SIG-M5 treated with dmso at 0.1 percent for 504 hours (cell line): ENCODE results near the gene GRID1.

Experiments used
- DNase-seq: peaks from one replicate; lab custom pipeline; 2025; ENCODE audit not compliant: unreplicated experiment; lab: John Stamatoyannopoulos, UW

The GRID1 gene

GRCh38 chr10:86197166-86197790 lies 169.3 kb downstream of the GRID1 start:
- no peak for DNase-seq

DNA sequence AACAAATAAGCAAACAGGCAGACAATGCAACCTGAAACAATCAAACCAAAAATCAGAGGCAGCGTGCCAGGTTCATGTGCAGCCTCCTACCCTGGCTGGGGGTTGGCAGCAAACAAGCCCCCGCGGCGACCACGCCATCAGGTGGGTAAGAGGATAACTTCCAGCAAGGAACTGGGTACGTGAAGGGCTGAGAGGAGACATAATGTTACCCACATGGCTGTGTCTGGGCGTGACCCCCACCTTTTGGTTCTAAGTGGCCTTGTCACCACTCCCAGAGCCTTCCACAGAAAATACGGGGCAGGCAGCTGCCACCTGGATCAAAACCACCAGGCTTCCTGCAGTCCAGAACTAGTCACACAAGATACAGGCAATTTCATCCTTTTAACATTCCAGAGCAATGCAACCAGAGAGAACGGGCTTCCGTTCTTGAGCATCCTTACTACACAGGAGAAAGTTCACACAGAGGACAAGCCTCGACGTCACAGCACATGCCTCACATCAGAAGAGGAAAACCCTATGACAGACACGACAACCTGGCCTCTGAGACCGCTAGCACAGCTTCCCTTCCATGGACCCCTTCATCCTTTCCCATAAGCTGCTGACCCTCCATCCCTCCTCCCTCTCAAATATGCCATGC lies 171.0 kb downstream of the GRID1 start:
- DNase-seq: no peak

DNA sequence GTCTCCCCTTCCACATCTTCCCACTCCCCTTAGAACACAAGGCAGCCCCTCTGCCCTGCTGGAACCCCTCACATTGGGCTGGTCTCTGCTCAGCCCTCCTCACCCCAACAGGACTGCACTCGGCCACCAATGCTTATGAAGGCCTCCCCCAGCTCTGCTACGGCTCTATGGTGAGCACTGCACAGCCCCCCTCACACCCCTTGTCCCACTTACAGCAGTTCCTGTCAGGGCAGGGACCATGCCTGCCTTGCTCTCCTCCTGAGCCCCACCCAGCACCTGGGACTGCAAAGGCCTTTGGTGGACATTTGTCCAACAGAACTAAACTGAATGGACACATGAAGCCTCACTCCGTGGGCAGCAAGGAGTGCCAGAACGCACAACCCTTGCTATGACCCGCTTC lies 171.9 kb downstream of the GRID1 start:
- no peak for DNase-seq

DNA sequence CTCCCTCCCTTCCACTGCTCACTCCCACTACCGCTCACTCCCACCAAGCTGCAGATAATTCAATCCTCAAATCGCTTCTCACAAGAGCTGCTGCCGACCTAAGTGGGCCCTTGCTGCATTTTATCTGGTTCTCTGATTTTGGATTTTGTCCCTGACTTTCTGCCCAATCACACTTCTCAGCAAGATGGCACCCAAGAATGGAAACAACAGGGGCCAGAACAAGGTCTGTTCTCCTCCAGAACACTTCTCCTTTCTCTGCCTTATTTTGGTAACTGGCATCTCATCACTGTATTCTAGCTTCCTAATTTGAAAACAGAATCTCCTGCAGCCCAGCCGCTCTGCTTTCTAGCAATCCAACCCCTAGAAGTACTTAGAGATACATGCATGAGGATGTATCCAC lies 172.8 kb downstream of the GRID1 start:
- DNase-seq: no peak

DNA sequence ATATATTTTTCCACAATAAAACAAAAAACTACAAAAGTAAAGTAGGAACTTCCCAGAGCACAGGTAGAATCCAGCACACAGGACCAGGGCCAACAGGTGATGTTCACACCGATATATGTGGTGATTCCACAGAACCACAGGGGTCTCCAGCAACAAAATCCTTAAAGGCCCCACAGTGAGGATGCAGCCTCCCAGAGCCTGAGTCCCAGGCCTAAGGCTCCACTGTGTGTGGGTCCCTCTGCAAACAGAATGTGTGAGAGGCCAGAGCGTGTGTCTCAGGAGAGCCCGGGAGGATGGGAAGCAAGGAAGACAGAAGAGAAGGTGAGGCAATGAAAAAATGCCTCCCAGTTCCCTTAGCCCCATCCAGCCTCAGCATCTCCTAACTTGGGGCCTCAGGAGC lies 173.9 kb downstream of the GRID1 start:
- DNase-seq: no peak

- no peak for DNase-seq
Measured at GRCh38 chr10:86192147-86192546, 174.4 kb downstream of the GRID1 start.

GRCh38 chr10:86191686-86192085 lies 174.9 kb downstream of the GRID1 start:
- DNase-seq: no peak

GRCh38 chr10:86191166-86191565 lies 175.4 kb downstream of the GRID1 start:
- DNase-seq: no peak

- no peak for DNase-seq
Measured at GRCh38 chr10:86190291-86190690, 176.3 kb downstream of the GRID1 start.

- DNase-seq: no peak
Measured at GRCh38 chr10:86189891-86190290, 176.7 kb downstream of the GRID1 start.

DNA sequence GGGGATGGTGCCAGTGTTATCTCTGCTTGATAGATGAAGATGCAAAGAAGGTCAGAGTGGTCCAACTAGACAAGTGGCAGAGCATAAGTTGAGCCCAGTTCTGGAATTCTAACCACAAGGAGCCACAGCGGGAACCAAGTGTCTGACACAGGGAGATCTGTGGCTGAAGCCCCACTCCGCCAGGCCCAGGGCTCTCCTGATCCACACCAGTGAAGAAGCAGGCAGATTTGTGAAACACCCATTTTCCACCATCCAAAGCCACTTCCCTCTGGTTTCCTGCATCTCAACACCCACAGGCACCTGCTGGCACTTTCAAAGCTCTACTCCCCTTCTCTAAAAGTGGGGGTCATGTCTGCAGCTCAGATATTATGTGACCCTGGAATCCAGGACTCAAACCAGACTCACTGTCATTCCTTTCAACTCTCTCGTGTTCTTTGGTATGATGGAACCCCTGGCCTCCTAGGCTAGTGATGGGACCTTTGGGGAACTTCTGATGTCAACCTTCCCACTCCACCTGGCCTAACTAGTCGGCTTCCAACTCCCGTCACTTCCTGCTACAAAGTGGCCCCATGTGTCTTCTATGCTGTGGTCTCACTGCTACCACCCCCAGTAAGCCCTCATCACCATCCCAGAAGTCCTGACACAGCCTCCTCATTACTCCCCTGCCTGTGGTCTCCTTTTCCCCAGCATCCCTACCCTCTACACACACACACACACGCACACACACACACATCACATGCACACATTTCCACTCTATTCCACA lies 177.6 kb downstream of the GRID1 start:
- DNase-seq: no peak

GRCh38 chr10:86188326-86188725 lies 178.3 kb downstream of the GRID1 start:
- DNase-seq: no peak

DNA sequence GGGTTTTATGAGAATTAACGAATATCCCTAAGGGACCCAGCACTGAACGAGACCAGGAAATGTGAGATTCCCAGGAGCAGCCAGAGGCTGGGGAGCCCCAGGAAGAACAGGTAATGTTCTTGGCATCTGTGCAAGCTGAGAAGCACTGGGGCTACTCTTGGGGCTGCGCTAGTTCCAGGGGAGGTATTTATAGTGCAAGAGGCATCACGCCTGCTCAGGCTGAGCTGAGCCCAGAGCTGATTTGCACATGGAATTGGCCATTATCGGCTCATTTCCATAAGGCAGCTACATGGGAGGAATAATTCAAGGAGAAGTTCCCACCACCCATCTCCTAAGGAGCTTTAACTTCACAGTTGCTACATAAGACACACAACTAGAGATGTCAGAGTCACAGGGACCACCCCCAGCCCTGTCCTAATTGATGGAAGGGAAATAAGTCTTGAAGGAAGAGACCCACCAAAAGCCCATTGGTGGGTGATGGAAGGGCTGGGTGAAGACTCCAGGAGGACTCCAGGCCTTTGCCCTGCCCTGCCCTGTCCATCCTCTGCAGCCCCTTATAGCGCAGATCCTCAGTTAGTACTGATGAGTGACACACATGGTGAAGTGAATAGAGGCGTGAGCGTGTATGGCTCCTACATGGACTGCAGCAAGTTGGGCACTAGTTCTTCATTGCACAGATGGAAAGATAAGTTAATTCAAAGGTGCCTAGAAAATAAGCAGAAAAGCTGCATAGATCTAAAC lies 178.9 kb downstream of the GRID1 start:
- DNase-seq: no peak

DNA sequence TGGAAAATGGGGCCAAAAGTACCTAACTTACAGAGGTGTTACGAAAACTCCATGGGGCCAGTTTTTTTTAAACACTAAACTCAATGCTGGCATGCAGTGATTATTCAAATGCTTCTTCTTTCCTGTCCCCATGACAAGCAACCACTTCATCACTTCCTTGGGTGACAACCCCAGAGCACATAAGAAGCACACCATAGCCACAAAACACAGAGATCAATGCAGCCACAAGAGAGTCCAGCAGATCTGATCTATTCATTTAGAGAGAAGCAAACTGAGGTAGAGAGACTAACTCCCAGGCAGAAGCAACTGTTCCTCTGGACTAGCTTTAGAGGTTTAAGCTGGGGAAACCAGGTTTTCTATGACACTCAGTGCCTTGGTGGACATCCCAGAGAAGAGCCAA lies 180.0 kb downstream of the GRID1 start:
- DNase-seq: no peak

DNA sequence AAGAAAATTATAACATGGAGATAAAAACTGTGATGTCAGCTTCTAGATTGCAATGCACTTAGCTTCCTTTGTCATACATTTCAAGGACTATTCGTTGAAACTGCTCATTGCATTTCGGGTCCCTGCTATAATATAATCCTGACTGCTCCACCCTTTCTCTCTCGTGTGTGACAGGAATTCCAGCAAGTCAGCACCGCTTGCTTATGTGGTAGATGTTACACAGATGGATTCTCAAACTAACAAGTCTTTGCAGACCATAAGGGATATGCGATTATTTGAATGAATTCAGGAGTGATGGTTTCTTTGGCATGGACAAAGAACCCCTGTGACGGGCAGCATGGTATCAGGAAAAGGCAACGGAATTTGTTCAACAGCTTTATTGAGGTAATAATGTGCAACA lies 184.0 kb downstream of the GRID1 start:
- no peak for DNase-seq

DNA sequence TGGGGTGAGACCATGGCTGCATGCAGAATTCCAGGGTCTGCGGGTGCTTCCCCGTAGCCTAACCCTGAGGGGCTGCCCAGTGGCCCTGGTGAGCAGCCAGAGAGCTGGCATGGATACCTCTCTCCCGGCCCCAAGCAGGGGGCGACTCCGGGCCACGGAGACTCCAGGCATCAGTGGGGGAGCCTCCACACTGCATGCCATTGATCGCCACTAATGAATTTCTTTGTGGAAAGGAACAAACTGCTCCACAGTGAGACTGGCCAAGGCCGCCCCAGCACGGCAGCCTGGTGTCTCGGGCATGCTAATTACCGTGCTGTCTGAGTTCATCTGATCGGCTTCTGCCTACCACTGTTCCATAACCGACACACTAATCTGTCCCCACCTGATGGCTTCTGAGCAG lies 184.4 kb downstream of the GRID1 start:
- DNase-seq: no peak

GRCh38 chr10:86180861-86181260 lies 185.7 kb downstream of the GRID1 start:
- DNase-seq: no peak

DNA sequence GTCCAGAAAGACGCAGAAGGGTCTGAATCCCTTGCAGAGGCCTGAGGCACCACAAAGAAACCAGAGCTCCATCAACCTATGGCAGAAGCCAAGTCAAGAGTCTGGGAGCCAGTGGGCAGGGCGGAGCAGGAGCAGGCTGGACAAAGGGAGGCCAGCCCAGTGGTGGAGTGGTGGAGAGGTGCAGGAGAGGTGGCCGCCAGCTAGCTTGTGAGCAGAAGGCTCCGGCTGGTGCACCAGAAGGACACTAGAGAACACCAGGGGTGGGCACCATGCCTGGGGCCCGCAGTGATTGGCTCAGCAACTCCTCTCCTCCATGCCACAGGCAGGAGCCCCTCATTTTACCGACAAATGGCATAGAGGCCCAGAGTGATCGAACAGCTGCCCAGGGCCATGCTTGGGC lies 186.6 kb downstream of the GRID1 start:
- no peak for DNase-seq

DNA sequence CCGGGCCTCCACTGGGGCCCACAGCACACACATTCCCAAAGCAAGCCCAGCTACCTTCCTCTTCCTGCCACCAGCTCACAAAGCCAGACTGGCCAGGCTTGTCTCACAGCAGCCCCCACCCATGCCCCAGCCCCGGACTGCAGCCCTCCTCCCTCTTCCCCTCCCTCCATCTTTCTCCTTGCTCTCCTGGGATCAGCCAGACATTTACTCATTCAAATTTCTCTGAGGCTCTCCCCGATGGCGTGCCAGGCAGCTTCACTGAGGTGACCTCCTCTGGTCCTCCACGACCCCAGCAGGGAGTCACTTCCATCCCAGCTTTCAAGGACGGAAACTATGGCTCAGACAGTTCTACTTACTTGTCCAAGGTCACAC lies 187.5 kb downstream of the GRID1 start:
- no peak for DNase-seq

DNA sequence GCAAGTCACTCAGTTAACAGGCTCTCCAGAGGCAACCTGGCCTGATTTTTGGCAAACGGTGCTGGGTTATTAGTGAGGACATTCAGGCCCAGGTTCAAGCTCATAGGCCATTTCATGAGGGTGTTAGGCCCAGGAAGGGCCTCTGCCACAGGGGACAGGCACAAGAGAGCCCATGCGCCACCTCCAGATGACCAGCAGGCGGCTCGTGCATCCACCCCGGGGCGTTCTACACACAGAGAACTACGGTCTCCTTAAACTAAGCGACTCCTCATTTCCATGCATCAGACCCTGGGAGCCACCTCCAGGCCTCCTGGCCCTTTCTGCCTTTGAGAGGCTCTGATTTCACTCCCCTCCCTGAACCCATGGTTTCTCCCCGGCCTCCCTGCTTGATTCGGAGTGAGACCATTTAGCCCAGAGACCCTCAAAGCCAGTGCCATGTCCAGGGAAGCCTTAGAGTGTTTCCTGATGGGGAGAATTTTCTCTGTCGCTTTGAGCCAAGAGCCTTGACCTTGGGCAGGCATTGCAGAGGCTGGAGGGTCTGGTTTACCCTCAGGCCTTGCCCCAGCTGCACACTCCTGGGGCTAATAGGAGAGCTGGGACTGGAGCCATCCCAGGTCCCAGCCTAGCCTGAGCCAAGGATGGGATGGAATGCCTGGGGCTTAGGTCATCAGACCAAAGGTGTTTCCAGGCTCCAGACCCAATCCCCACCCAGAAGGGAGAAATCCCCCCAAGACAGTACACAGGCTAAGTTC lies 188.0 kb downstream of the GRID1 start:
- no peak for DNase-seq

GRCh38 chr10:86177537-86178155 lies 188.9 kb downstream of the GRID1 start:
- no peak for DNase-seq
